Mucosa of descending colon (tissue), 3 donors: Measurements from ENCODE around the gene ECPAS. TPM values are rescaled to one million over a fixed set of nuclear protein-coding genes. Genes with fewer than 3 reads are reported as not detected.

ENCODE experiments used
- ATAC-seq: fragments of 200-7000 bp; cut with Tn5 transposase; one replicate; pipeline ENCODE4 v1.9.1; 2020; ENCODE audit warnings: mild to moderate bottlenecking, moderate library complexity
- DNase-seq, 3 donors: peaks; one replicate each; pipeline ENCODE4 v3.0.0-alpha.2; 2020
- H3K36me3 ChIP-seq: fragments of 200-600 bp; one replicate; pipeline ENCODE4 v1.8.0; 2021; ENCODE audit warnings: low read depth, mild to moderate bottlenecking
- H3K4me1 ChIP-seq: fragments of 200-600 bp; one replicate; pipeline ENCODE4 v1.8.0; 2021; ENCODE audit warnings: low read depth, mild to moderate bottlenecking
- H3K4me3 ChIP-seq: fragments of 200-600 bp; one replicate; pipeline ENCODE4 v1.8.0; 2021; ENCODE audit warnings: mild to moderate bottlenecking
- H3K9me3 ChIP-seq: fragments of 200-600 bp; one replicate; pipeline ENCODE4 v1.8.0; 2021; ENCODE audit warnings: mild to moderate bottlenecking
- CTCF ChIP-seq: fragments of 200-600 bp; IDR thresholded peaks from one replicate; pipeline ENCODE4 v1.8.0; 2022; ENCODE audit warnings: antibody characterized with exemption, mild to moderate bottlenecking
- intact Hi-C, 2 donors: fragments of 100-400 bp; cut with DNase I in 1 of 2; cut with micrococcal nuclease in 1 of 2; formaldehyde crosslinking; loops; one replicate each; pipeline versions ENCODE4 v1.11.0 to v1.11.1; 2022; cut with DNase I, micrococcal nuclease
- total RNA-seq, 3 donors: library from RNA; stranded (reverse); fragmentation: NEBNext Ultra II Directional in 2 of 3; extraction: Animal tissue kit (Norgen Biotek cat#: 25700) in 2 of 3; gene quantifications; one replicate each; pipeline versions ENCODE4 v1.2.1 to v1.2.4, GENCODE V29; 2021 to 2023
- donor health status: DM: no; HTN: no; CAD: no; lungs with moderate emphysema.
- donor health status: DM: no; HTN: no; CAD: no.
- donor health status: DM: no; HTN: yes; CAD: no.

ECPAS gene
- total RNA-seq, 3 donors from 2014 or later = 77.4 to 102 (median 82.8) TPM

- intact Hi-C loops = no loop called here
- no peak overlapping the region for H3K4me3 ChIP-seq
- H3K9me3 ChIP-seq = no peaks in the 10 kb centered on the region
- no peaks in the 10 kb centered on the region for H3K4me1 ChIP-seq
- peak; percentile 80 for ATAC-seq
- no peak for DNase-seq
- H3K36me3 ChIP-seq = no peaks in the 10 kb centered on the region
- TF ChIP-seq CTCF = no peak
These were observed 41.7 kb downstream of the ECPAS start for GRCh38 chr9:111442360-111443027.

- Histone ChIP-seq H3K4me3 (no peak overlapping the region), H3K36me3 (no peaks in the 10 kb centered on the region), H3K4me1 (no peaks in the 10 kb centered on the region), H3K9me3 (no peaks in the 10 kb centered on the region)
- no peak for TF ChIP-seq CTCF
- intact Hi-C loops = no loop called here
- ATAC-seq = no peak
- no peak for DNase-seq
These were observed 44.0 kb downstream of the ECPAS start for GRCh38 chr9:111440226-111440625.

DNA sequence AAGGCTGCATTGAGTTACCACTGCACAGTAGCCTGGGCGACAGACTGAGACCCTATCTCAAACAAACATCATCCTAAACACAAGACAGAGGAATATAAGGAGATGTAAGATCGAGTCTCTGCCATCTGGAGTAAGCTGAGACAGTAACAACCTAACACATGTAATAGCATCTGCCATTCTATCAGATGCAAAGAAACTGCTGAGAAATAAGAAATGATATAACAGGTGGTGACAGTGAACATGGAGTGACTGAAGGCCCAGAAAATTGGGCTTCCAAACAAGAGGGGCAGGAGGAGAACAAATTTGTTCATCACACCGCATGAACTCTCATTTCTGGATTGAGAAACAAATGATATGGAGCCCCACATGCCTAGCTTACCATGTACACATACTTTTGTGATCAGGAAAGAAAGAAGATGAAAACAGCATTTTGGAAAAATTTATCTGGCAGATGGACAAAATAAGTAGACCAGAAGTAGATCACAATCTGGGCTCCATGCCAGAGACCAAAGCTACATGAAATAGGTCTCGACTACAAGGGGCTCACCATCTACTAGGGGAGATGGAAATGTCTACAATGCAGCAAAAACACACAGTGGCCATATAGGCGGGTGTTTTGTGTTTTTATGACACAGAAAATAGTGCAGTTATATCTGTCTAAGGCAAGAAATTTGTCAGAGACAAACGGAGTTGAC, 45.5 kb downstream of the ECPAS start:
- Histone ChIP-seq H3K36me3 (no peaks in the 10 kb centered on the region), H3K4me1 (no peaks in the 10 kb centered on the region), H3K4me3 (no peak overlapping the region), H3K9me3 (no peaks in the 10 kb centered on the region)
- intact Hi-C loops = no loop called here
- DNase-seq (no peak), ATAC-seq (no peak)
- no peak for TF ChIP-seq CTCF

GRCh38 chr9:111436571-111436970, 47.6 kb downstream of the ECPAS start:
- Histone ChIP-seq H3K36me3 (no peaks in the 10 kb centered on the region), H3K4me1 (no peaks in the 10 kb centered on the region), H3K9me3 (no peaks in the 10 kb centered on the region), H3K4me3 (no peak overlapping the region)
- DNase-seq = no peak
- TF ChIP-seq CTCF = no peak
- no peak for ATAC-seq
- intact Hi-C loops = no loop called here

DNA sequence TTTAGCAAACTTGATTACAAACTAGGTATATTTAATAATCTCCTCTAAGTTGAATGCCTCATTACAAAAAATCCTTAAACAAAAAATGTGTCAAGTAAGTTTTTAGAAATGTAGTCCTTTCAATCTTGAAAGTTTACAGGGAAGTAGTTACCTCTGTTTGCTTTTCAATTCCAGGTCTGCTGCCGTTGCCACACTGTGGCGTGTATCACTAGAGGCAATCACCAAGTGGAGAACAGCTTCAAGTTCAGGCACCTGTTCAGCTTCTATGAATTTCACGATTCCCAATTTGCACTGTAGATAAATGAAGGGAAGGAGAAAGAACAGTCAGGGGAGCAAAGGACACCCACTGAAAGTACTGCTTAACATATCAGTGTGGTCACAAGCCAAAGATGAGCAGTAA, 51.1 kb downstream of the ECPAS start:
- DNase-seq (no peak), ATAC-seq (no peak)
- no peaks in the 10 kb centered on the region for H3K4me1 ChIP-seq
- TF ChIP-seq CTCF = no peak
- H3K36me3 ChIP-seq = no peaks in the 10 kb centered on the region
- H3K4me3 ChIP-seq = no peak overlapping the region
- H3K9me3 ChIP-seq = no peaks in the 10 kb centered on the region
- intact Hi-C loops = no loop called here
